K562 (cell line): ENCODE results near the gene BORCS5. TPM values are rescaled to one million over a fixed set of nuclear protein-coding genes. Genes with fewer than 3 reads are reported as not detected.

ENCODE experiments used
- ADNP ChIP-seq: fragments of 200-800 bp; sonication (Bioruptor generic); IDR thresholded peaks from 2 replicates; pipeline ENCODE4 v1.6.1; 2016; ENCODE audit warnings: missing genetic modification characterization, missing compliant biosample characterization
- CTBP1 ChIP-seq: fragments of 450-650 bp; IDR thresholded peaks from 2 replicates; pipeline ENCODE4 v1.6.1; 2016; ENCODE audit warnings: borderline replicate concordance
- FOSL1 ChIP-seq: fragments of 200-800 bp; sonication (Bioruptor generic); conservative IDR thresholded peaks from 2 replicates; pipeline ENCODE4 v1.6.1; 2016; ENCODE audit warnings: missing genetic modification characterization, missing compliant biosample characterization
- GATAD2B ChIP-seq: fragments of 450-650 bp; IDR thresholded peaks from 2 replicates; pipeline ENCODE4 v1.6.1; 2017; ENCODE audit warnings: mild to moderate bottlenecking, borderline replicate concordance
- HCFC1 ChIP-seq: IDR thresholded peaks from 2 replicates; pipeline ENCODE4 v1.6.1; 2012; ENCODE audit warnings: low read depth, low read length, improper control_type of control experiment
- ID3 ChIP-seq, 2 experiments: fragments of 250-450 bp in 1 of 2; fragments of 450-650 bp in 1 of 2; sonication (Bioruptor Pico) in 1 of 2; IDR thresholded peaks; 2 replicates each; pipeline versions ENCODE4 v1.6.1 to v1.8.0; 2016 to 2021; ENCODE audit warnings: mild to moderate bottlenecking in 2 of 2, moderate library complexity in 2 of 2, missing compliant biosample characterization in 1 of 2, missing genetic modification characterization in 1 of 2
- KDM5B ChIP-seq: fragments of 200-600 bp; sonication (generic); IDR thresholded peaks from 2 replicates; pipeline ENCODE4 v1.6.1; 2012; ENCODE audit warnings: low read depth, mild to moderate bottlenecking, moderate library complexity, low read length, control low read depth, inconsistent platforms; ENCODE audit not compliant: insufficient replicate concordance
- NFIC ChIP-seq: fragments of 450-650 bp; IDR thresholded peaks from 2 replicates; pipeline ENCODE4 v1.6.1; 2017; ENCODE audit warnings: mild to moderate bottlenecking, inconsistent platforms
- NFRKB ChIP-seq: fragments of 450-650 bp; IDR thresholded peaks from 2 replicates; pipeline ENCODE4 v1.6.1; 2016; ENCODE audit warnings: low read depth
- PRMT5 ChIP-seq: sonication (generic); formaldehyde crosslinking; IDR thresholded peaks from 2 replicates; pipeline ENCODE4 v1.5.0; 2020; ENCODE audit warnings: missing genetic modification reagents
- RCOR1 ChIP-seq, 2 experiments: IDR thresholded peaks; 2 replicates each; pipeline ENCODE4 v1.6.1; 2012; ENCODE audit warnings: low read depth in 2 of 2, low read length in 2 of 2, borderline replicate concordance in 1 of 2, improper control_type of control experiment in 1 of 2
- SAP30 ChIP-seq: fragments of 200-600 bp; sonication (generic); IDR thresholded peaks from 2 replicates; pipeline ENCODE4 v1.6.1; 2012; ENCODE audit warnings: borderline replicate concordance, low read depth, mild to moderate bottlenecking, moderate library complexity, low read length, control low read depth, inconsistent platforms; ENCODE audit not compliant: insufficient read depth, poor library complexity, severe bottlenecking
- SMAD4 ChIP-seq: fragments of 250-450 bp; sonication (Bioruptor Pico); conservative IDR thresholded peaks from 2 replicates; pipeline ENCODE4 v1.8.0; 2021; ENCODE audit warnings: inconsistent platforms, mild to moderate bottlenecking, moderate library complexity
- SUPT5H ChIP-seq: fragments of 450-650 bp; IDR thresholded peaks from 2 replicates; pipeline ENCODE4 v1.6.1; 2016
- TCF3 ChIP-seq: sonication (generic); formaldehyde crosslinking; IDR thresholded peaks from 2 replicates; pipeline ENCODE4 v1.4.0; 2020; ENCODE audit warnings: mild to moderate bottlenecking, missing genetic modification reagents
- ZFX ChIP-seq: sonication (generic); formaldehyde crosslinking; IDR thresholded peaks from 2 replicates; pipeline ENCODE4 v1.8.0; 2022; ENCODE audit warnings: mild to moderate bottlenecking, missing genetic modification reagents, moderate library complexity
- ZNF41 ChIP-seq: fragments of 250-450 bp; sonication (Bioruptor Pico); conservative IDR thresholded peaks from 2 replicates; pipeline ENCODE4 v1.4.0; 2020; ENCODE audit warnings: mild to moderate bottlenecking
- polyA plus RNA-seq, 8 experiments: library from polyadenylated mRNA; depleted of rRNA in 4 of 8; stranded (reverse) in 5 of 8; unstranded in 3 of 8; fragments of >200 nt; fragmentation: Nextera tagmentation in 2 of 8; fragmentation: Illumina TruSeq in 1 of 8; extraction: Ambion mirVana in 2 of 8; extraction: Trizol in 1 of 8; gene quantifications; 2 replicates each; pipeline versions ENCODE4 v1.2.1 to v1.2.3, GENCODE V29; 2011 to 2014; ENCODE audit warnings: inconsistent platforms in 1 of 8, missing spikeins in 1 of 8
- total RNA-seq, 7 experiments: library from RNA; depleted of rRNA in 6 of 7; stranded (reverse); fragments of >200 nt in 6 of 7; fragmentation: Illumina TruSeq in 2 of 7; extraction: Trizol in 2 of 7; gene quantifications; 2 replicates each; pipeline versions ENCODE4 v1.2.1 to v1.2.3, GENCODE V29; 2011 to 2021; ENCODE audit warnings: low replicate concordance in 1 of 7
- TF ChIP-seq, protein P1 (sequence below), 2 experiments: fragments of 150-350 bp in 1 of 2; IDR thresholded peaks; 2 replicates each; pipeline ENCODE4 v1.6.1; 2012 to 2016; ENCODE audit warnings: low read depth in 2 of 2, low read length in 2 of 2, mild to moderate bottlenecking in 1 of 2, moderate library complexity in 1 of 2
- TF ChIP-seq, protein P2 (sequence below), 2 experiments: IDR thresholded peaks; 2 replicates each; pipeline ENCODE4 v1.6.1; 2012; ENCODE audit warnings: improper control_type of control experiment in 2 of 2, low read depth in 2 of 2, low read length in 2 of 2, borderline replicate concordance in 1 of 2

The BORCS5 gene
- total and polyA plus RNA-seq, 9 of the 15 experiments (the other 6 are each of a cell fraction or from before 2014, with no cell fraction given), result 0.31 to 12.4 (median 6.6) TPM

DNA sequence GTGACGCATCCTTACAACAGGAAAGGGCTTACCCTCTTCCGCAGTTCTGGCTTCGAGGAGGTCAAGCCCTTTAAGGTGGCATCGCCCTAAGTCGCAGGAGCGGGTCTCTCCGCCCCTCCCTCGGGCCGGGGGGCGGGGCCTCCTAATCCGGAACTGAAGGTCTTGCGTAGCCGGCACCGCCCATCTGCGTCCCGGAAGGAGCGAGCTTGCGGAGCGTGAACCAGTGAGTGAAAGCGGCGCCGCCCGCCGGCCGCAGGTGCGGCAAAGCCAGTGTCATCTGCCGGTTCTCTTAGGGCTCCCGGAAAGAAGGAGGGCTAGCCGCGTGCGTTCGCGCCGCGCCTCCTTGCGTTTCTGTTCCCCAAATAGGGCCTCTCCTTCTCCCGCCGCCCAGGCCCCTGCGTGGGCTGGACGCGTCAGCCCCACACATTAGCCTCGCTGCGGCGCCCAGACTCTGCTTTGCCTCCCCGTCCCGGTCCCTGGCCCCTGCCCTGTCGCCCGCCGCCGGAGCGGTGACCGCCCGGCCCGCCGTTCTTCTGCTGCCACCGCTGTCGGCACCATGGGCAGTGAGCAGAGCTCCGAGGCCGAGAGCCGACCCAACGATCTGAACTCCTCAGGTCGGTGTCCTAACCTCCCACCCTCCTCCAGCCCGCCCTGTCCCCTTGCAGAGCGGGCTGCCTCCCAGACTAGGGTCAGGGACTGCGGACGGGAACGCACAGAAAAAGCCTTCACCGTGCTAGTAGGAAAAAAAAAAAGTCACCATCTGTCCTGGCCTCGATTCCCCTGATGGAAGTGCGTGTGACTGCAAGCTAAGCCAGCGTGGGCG is at the start of gene BORCS5 (continued):
- no peak for TF ChIP-seq ZNF41 (CRISPR knock-in tag)
- TF ChIP-seq NFRKB, result peak; percentile 28; the same call in 1 of the 2 replicates
- TF ChIP-seq GATAD2B, result 0 out of 2 replicates have a peak, but pooled peaks have one; percentile 18
- TF ChIP-seq, protein P1, sequence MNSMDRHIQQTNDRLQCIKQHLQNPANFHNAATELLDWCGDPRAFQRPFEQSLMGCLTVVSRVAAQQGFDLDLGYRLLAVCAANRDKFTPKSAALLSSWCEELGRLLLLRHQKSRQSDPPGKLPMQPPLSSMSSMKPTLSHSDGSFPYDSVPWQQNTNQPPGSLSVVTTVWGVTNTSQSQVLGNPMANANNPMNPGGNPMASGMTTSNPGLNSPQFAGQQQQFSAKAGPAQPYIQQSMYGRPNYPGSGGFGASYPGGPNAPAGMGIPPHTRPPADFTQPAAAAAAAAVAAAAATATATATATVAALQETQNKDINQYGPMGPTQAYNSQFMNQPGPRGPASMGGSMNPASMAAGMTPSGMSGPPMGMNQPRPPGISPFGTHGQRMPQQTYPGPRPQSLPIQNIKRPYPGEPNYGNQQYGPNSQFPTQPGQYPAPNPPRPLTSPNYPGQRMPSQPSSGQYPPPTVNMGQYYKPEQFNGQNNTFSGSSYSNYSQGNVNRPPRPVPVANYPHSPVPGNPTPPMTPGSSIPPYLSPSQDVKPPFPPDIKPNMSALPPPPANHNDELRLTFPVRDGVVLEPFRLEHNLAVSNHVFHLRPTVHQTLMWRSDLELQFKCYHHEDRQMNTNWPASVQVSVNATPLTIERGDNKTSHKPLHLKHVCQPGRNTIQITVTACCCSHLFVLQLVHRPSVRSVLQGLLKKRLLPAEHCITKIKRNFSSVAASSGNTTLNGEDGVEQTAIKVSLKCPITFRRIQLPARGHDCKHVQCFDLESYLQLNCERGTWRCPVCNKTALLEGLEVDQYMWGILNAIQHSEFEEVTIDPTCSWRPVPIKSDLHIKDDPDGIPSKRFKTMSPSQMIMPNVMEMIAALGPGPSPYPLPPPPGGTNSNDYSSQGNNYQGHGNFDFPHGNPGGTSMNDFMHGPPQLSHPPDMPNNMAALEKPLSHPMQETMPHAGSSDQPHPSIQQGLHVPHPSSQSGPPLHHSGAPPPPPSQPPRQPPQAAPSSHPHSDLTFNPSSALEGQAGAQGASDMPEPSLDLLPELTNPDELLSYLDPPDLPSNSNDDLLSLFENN (IDR thresholded peaks at IDR 0.05; ENCODE audit: low read depth in 2 of 2, low read length in 2 of 2), result peak in 1 of 2 experiments; percentile 12; a peak in 1 of 4 replicates
- 0 out of 2 replicates have a peak, but pooled peaks have one; percentile 1 for TF ChIP-seq TCF3 (CRISPR knock-in tag)
- TF ChIP-seq FOSL1, result 0 out of 2 replicates have a peak, but pooled peaks have one; percentile 19
- TF ChIP-seq HCFC1, result peak; percentile 57
- peak; percentile 73; the same call in 1 of the 2 replicates for TF ChIP-seq CTBP1
- no peak for TF ChIP-seq ID3 (CRISPR knock-in tag; IDR thresholded peaks at IDR 0.05)
- TF ChIP-seq ID3 (tag; IDR thresholded peaks at IDR 0.05), result peak; percentile 47; the same call in 1 of the 2 replicates
- TF ChIP-seq PRMT5, result 0 out of 2 replicates have a peak, but pooled peaks have one; percentile 57
- TF ChIP-seq KDM5B, result peak; percentile 72
- TF ChIP-seq NFIC, result peak; percentile 23; the same call in 1 of the 2 replicates
- 0 out of 2 replicates have a peak, but pooled peaks have one; percentile 42 for TF ChIP-seq SMAD4 (CRISPR knock-in tag)
- TF ChIP-seq ADNP, result no peak
- 0 out of 4 replicates have a peak, but pooled peaks of 1 of the 2 experiments have one; percentile 2 for TF ChIP-seq RCOR1 (IDR thresholded peaks at IDR 0.05; ENCODE audit: borderline replicate concordance in 1 of 2, low read depth in 2 of 2, low read length in 2 of 2)
- TF ChIP-seq, protein P2, sequence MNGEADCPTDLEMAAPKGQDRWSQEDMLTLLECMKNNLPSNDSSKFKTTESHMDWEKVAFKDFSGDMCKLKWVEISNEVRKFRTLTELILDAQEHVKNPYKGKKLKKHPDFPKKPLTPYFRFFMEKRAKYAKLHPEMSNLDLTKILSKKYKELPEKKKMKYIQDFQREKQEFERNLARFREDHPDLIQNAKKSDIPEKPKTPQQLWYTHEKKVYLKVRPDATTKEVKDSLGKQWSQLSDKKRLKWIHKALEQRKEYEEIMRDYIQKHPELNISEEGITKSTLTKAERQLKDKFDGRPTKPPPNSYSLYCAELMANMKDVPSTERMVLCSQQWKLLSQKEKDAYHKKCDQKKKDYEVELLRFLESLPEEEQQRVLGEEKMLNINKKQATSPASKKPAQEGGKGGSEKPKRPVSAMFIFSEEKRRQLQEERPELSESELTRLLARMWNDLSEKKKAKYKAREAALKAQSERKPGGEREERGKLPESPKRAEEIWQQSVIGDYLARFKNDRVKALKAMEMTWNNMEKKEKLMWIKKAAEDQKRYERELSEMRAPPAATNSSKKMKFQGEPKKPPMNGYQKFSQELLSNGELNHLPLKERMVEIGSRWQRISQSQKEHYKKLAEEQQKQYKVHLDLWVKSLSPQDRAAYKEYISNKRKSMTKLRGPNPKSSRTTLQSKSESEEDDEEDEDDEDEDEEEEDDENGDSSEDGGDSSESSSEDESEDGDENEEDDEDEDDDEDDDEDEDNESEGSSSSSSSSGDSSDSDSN (IDR thresholded peaks at IDR 0.05; ENCODE audit: borderline replicate concordance in 1 of 2, low read depth in 2 of 2, low read length in 2 of 2), result peak in 1 of 2 experiments; percentile 89; a peak in 3 of 4 replicates
- TF ChIP-seq SAP30, result peak; percentile 68
- TF ChIP-seq ZFX (CRISPR knock-in tag), result peak; percentile 75
- peak; percentile 91 for TF ChIP-seq SUPT5H
